ENCODE data around the gene ADAM17.
"Not testable (repeated sequence)": the region's sequence is repeated elsewhere in the genome, so short reads cannot be mapped to it uniquely, and the experiment has no call there.

Gene ADAM17

DNA sequence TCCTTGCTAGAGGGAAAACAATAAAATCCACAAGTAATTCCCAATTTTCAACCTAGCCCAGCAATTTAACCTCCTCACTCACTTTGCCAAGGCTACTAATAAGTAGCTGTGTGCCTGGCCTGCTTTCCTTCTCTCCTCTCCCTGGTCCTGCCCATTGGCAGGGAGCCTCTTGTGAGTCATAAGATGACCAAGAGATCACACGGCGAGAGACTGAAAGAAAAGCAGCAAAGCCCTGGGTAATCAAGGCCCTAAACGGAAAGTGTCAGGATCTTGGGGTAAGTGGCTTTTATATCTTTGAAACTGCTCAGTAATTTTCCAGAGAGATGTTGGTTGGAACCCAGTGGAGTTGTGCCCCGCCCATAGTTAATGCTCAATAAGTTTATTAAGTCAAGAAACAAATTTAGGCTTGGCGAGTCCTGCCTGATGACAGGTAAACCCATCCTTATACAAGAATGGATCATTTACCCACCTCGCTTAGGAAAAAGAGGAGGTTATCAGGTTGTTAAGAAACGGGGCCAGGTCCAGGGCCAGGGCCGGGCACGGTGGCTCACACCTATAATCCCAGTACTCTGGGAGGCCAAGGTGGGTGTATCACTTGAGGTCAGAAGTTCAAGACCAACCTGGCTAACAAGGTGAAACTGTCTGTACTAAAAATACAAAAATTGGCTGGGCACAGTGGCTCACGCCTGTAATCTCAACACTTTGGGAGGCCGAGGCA is 10.0 kb upstream of the ADAM17 start:
- DNase-seq (ENCODE audit: low read depth), result no peak

DNA sequence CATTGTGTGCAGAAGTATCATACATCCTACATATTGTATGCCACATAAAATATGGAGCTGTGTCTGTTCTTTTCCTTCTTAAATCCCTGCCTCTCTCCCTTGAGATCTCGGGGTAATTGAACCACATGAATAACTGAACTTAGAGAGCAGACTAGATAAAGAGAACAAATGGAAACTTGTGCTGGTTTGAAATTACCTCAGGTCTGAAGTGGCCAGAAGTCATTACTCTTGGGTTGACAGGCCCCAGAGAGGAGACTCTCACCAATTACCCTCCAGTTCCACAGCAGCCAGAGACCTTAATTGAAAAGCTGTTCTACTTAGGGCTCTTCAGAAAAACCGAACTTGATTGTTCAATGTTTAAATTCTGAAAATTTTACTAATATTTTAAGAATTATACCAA is 5.0 kb upstream of the ADAM17 start:
- DNase-seq (ENCODE audit: low read depth), result no peak

DNA sequence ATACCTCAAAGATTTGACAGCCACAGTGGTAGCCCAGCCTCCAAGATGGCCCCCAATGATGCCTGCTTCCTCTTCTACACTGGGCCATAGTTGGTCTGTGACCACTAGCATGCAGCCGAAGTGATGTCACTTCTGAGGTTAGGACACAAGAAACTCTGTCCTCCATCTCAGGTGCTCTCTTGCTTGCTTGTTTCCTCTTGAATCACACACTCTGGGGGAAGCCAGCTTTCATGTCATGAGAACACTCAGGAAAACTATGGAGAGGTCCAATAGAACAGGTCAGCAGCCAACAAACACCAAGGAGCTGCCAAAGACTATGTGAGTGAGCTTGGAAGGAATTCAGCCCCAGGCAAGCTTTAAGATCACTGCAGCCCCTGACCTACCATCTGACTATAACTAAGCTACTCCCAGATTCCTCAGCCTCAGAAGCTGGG is 3.3 kb upstream of the ADAM17 start:
- DNase-seq (ENCODE audit: low read depth), result no peak

DNA sequence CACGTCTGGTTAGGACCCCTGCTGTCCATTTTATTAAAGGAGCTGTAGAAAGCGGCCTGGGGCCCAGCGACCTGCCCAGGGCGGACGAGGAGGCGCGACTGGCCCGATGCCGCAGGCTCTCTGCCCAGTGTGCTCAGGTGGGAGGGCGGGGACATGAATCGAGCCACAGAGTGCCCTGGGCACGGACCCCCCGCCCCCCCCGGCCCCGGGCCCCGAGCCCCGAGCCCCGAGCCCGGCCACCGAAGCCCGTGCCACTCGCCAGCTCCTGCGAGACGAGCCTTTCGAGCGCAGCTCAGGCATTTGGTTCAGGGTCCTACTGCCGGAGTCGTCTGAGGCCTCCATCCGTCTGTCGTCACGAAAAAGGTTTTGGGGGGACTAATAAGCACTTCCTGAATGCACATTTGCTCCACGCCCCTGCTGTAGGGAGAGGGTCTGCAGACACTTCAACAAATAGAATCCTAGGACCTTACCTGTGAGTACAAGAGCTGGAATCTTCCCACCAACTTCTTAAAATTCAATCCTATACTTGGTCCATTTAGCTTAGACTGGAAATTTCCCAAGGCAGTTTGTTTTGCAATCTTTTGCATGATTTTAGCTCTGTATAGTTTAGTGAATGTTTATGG is 602 bp upstream of the ADAM17 start:
- DNase-seq (ENCODE audit: low read depth), result peak; percentile 3

DNA sequence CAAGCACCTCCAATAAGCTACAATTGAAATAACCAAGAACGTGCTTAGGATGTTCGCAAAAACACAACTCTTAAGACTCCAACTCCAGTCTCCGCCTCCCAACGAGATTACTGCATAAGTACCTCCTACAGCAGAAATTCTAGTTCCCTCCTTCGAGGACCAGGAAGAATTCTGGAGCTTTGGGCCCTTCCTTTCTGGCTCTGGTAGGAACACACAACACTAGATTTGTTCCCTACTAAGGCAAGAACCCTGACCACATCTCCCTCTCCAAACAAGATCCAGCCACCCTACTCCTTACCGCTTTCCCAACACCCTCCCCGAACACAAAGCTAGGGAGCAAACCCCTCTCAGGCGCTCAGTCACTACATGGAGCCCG is 721 bp downstream of the ADAM17 start:
- peak; percentile 20 for DNase-seq (ENCODE audit: low read depth)

DNA sequence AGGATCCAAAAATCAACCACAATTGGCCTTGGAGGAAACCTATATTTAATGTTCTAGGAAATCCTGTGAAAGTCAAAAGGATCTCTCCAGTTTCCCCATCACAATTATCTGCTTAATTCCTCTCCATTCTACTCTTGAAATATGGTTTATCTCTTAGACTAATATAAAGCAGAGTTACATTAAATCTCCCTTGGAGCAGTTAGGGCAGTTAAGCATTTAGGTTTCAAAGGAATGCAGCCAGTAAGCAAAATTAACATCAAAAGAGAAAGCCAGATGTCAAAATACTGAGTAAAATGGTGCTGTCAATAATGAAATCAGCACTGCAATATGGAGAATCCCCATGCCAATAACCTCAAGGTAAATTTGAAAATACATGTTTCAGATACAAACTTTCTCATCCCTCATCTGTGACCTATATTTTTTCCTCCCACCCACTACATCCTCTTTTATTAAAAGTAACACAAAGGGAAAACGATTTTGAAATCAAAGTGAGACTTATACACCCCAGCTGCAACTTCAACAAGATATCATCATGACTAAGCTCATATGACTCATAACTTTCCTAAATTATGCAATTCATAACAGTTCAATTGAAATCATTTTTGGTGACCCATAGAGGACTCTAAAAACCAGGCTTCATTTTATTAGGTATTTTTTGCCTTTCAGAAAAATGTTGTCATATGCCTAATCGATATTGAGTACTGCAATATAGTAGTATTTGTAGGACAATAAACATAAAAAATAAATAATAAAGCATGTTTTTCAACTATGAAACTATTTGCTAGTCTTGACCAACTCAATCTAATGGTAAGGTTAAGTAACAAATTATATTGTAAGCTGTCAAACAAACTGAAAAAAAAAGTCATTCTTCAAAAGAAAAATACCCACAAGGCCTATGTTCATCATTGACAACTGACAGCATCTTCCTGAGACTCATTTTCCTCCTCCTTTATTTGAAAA is 3.1 kb downstream of the ADAM17 start:
- DNase-seq (ENCODE audit: low read depth), result no peak

DNA sequence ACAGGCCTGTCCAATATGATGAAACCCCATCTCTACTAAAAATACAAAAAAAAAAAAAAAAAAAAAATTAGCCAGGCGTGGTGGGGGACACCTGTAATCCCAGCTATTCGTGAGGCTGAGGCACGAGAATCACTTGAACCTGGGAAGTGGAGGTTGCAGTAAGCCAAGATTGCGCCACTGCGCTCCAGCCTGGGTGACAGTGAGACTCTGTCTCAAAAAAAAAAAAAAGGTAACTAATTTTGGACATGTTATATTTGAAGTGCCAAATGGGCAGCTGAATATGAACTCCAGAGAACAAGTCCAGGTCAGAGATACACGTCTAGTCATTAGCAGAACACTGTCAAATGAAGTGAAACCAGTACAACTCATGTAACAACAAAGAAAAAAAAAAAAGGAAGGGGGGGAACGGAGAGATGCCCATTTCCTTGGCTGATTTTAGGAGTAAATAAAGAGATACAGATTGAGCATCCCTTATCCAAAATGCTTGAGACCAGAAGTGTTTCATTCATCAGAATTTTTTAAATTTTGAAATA is 4.7 kb downstream of the ADAM17 start:
- DNase-seq (ENCODE audit: low read depth), result not testable (repeated sequence)

DNA sequence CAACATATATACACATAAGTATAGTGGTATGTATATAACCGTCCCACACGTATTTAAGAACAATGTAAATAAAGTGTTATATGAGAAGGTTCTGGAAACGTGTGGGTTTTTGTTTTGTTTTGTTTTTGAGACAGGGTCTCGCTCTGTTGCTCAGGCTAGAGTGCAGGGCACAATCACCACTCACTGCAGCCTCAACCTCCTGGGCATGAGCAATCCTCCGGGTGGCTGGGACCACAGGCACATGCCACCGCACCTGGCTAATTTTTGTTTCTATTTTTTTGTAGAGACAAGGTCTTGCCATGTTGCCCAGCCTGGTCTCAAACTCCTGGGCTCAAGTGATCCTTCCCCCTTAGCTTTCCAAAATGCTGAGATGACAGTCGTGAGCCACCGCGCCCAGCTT is 6.2 kb downstream of the ADAM17 start:
- DNase-seq (ENCODE audit: low read depth), result no peak

DNA sequence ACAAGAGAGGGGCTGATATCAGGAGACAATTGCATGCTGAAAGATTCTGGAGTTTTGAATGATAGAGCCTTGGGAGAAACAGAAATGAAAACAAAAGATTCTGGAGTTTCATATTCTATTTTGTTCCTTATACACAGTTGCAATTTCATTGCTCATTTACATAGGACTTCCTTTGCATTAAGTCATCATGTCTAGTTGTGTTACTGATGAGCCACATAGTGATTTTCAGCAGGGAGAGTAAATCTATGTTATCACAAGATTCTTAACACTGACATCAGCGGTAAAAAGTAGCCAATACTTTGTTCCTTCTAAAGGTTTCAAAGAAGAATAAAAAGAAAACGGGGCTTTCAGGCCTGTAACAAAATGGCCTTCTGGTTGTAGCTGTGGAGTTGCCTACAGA is 7.1 kb downstream of the ADAM17 start:
- DNase-seq (ENCODE audit: low read depth), result no peak

DNA sequence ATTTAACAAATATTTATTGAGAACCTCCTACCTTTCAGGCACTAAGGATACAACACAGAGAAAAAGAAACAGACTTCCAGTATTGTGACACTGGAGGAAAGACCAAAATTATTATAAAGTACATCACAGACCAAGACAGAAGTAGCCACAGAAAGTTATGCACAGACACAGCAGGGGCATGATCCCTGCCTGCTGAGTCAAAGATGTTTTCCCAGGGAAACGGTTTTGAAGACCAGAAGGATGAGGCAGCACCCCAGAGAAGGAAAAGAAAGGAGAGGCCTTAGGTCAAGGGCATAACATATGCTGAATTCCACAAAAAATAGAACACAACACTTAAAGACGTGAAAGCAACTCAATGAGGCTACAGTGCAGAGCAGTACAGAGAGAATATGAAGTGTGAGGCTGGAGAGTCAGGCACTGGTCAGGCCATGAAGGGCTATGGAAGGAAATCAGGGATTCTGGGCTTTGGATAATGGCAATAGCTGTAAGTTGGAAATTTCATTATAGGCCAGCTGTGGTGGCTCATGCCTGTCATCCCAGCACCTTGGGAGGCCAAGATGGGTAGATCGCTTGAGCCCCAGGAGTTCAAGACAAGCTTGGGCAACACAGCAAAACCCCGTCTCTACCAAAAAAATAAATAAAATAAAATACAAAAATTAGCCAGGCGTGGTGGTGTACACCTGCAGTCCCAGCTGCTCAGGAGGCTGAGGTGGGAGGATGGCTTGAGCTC is 8.2 kb downstream of the ADAM17 start:
- no peak for DNase-seq (ENCODE audit: low read depth)

DNA sequence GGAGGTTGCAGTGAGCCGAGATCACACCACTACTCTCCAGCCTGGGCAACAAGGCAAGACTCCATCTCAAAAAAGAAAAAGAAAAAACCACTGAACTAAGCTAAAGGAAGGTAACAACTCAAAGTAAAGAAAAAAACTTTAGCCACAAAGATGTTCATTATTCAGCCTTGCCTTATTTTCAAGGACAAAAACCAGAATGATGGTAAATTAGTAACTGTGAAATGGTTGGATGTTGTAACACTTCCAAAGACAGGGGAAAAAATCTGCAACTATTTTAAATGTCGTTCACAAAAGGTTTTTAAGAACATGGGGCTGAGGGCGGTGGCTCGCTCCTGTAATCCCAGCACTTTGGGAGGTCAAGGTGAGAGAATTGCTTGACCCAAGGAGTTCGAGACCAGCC is 10.1 kb downstream of the ADAM17 start:
- DNase-seq (ENCODE audit: low read depth), result no peak

DNA sequence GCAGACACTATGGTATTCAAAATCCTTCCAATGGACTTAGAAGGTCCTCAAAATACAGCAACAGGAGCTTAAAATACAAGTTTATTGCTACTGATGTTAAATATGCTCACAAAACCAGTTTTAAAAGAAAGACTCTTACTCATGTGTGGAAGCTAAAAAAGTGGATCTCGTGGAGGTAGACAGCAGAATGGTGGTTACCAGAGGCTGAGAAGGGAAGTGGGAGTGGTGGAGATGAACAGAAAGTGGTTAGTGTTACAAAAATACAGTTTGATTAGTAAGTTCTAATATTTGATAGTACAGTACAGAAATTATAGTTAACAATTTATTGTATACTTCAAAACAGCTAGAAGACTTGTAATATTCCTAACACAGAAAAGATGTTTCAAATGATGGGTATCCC is 12.1 kb downstream of the ADAM17 start:
- DNase-seq (ENCODE audit: low read depth), result no peak

DNA sequence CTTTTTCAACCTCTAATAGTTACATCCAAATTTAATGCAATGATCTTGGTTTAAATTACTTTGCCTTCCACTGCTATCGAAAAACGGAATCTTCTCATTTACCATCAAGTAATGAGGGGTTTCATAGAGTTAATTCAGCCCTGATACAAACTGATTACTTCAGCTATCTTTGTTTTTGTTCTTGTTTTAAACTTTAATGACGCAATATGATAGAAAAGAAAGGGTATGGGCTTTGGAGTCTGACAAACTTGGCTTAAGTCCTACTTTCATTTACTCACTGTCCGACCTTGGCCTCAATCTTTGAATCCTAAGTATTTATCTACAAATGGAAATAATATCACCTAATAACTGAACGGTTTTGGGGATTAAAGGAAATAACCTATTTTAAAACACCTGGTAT is 16.1 kb downstream of the ADAM17 start:
- DNase-seq (ENCODE audit: low read depth), result no peak

DNA sequence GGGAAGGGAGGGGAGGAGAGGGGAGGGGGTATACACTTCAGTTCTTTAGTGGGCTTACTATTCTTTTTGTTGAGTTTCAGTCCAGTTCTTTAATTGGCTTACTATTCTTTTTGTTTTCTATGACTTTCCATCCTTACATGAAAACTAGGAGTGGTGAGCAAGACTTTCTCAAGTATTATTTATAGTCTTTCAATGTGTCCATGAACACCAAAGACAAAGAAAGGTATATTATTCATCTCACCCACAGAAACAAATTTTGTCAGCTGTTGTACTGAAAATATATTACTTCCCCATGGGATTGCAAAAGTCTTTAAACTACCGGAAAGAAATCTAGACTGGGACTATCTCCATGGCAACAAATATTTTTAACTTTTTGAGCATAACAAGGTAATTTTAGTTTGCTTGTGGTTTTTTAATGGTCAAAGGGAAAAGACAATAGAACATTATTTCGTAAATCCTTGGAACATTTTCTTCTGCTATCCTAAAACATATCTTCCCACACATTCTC is 17.6 kb downstream of the ADAM17 start:
- no peak for DNase-seq (ENCODE audit: low read depth)

DNA sequence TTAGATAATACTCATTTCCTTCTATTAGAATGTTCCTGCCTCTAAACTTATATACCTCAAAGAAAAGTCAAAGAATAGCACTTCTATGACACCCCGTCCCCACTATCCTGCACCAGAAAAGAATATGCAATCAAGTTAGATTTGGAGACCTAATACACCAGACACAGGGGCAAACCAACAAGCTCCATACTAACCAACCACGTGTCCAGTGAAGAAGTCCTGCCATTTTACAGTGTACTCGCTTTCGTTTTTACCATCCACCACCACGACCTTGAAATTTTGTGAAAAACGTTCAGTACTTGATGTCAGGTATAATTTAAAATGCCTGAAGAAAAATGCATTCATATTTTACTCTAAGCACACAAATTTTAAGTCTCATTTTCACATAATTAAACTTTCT is 19.1 kb downstream of the ADAM17 start:
- DNase-seq (ENCODE audit: low read depth), result no peak

DNA sequence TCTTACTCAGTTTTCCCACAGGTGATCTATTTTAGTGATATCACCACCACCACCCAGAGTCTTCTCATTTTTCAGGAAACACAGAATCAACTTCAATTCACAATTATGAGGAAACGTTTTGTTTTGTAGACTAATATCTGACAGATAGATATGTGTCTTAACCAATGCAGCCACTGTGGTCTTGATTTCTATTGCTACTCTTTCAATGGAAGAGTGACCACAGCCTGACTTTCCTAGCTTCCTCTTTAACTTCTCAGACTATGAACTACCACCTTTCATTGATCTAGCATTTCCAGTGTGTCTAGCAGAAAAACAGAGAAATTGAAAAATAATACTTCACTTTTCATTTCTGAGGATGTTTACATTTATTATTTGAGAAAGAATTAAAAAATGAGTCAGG is 20.5 kb downstream of the ADAM17 start:
- no peak for DNase-seq (ENCODE audit: low read depth)

DNA sequence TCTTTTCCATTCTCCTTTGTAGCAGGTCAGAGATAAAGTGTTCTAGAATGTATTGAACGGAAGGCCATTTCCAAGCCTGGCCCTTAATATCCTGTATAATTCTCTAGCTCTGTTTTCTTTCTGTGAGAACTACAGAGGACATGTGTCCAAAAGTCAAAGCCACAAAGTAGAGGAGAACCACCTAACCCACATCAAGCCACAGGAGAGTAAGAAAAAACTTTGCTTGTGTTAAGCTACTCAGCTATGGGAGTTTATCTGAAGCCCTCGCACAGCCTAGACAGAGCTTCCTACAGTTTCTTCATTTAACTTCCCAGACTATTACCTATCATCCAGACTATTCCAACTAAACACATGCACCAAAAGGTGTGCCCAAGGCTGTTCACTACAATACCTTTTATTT is 22.0 kb downstream of the ADAM17 start:
- DNase-seq (ENCODE audit: low read depth), result no peak

DNA sequence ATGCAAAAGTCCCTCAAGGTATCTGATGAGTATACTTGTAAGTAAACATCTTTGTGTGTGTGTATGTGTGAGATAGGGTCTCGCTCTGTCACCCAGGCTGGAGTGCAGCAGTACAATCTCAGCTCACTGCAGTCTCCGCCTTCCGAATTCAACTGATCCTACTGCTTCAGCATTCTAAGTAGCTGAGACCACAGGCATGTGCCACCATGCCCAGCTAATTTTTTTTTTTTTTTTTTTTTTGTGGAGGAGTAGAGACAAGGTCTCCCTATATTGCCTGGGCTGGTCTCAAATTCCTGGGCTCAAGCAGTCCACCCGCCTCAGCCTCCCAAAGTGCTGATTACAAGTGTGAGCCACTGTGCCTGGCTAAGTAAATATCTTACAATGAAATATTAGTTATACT is 23.2 kb downstream of the ADAM17 start:
- no peak for DNase-seq (ENCODE audit: low read depth)

DNA sequence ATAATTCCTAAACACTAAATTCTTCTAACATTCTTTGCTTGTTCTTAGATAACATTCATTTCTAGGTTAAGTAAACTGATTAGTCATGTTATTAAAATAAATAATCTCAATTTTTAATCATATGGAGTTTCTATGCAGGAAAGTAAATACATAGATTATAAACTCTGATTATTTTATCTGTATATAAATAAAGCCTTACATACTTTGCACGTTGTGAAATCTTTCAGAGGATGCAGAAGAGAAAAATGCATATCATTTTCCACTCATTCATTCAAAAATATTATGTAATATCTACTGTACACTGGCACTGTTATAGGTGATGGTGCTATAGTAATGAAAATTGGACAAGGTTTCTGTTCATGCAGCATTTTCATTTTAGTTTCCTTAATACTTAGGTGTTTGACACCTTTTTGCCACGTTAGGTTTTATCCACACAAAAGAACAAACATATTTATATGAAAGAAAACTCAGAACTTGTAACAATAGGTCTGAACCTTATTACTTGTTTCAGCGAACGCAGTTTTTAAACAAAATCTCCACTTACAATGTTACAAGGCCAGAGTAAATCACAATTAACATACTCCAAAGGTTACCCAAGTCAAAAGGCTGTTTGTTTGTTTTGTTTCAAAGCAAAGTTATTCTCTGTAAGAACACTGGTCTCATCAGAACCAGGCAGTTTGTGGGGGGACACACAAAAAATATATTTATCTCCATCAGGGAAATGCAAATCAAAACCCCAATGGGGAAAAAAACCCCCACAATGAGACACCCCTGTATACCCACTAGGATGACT is 27.4 kb downstream of the ADAM17 start:
- DNase-seq (ENCODE audit: low read depth), result no peak

DNA sequence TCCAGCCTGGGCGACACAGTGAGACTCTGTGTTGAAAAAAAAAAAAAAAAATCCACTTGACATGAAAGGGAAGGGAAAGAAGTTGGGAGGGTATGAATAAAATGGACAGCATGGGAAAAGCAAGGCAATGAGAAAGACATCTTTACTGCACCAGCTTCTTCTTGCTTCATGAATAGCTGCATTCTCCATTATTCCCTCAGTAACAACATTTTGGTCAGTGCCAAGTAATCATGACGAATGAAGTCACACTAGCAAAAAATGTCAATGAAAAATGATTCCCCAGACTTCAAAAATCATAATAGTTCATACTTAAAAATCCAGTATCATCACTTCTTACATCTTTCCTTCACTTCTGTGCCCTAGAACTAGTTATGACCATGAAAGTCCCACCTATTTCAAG is 30.4 kb downstream of the ADAM17 start:
- no peak for DNase-seq (ENCODE audit: low read depth)

DNA sequence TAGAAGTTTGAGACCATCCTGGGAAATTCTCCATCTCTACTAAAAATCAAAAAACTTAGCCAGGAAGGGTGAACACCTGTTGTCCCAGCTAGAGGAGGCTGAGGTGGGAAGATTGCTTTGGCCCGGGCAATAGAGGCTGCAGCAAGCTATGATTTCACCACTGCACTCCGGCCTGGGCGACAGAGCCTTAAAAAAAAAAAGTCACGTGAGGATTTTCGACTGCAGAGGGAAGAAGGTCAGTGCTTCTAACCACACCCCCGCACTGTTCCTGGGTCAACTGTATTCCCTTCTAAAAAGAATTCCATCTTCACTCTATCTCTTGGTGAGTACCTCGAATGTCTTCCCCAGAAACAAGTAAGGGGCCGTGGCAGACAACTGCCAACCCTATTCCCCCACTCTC is 31.3 kb downstream of the ADAM17 start:
- DNase-seq (ENCODE audit: low read depth), result no peak
